Measurements from ENCODE around the gene CD248.

CD248 gene

GRCh38 chr11:66314186-66314501, 2.7 kb downstream of the CD248 start:
- Histone ChIP-seq H3K9me3 (ENCODE audit: control insufficient read depth, insufficient read depth, low read depth, low read length) (no peaks in the 10 kb centered on the region), H3K4me3 (ENCODE audit: low read depth, low read length) (no peak overlapping the region), H3K4me1 (ENCODE audit: control insufficient read depth, insufficient read depth, low read length) (no peaks in the 10 kb centered on the region), H3K27ac (ENCODE audit: extremely low read depth, low read depth, low read length) (no peak overlapping the region), H3K36me3 (ENCODE audit: control insufficient read depth in 2 of 2, insufficient read depth in 1 of 2, low read length in 2 of 2) (no peaks in the 10 kb centered on the region)
- CTCF ChIA-PET, result interaction anchor here (1.0 to 3.1 kb wide), 5 partner anchors 8 to 95 kb away, joined by 4 to 29 read pairs (median 6); no protein-coding TSS in a partner anchor
- POLR2A ChIA-PET, result no interaction called here
- TF ChIP-seq OSR2 (tag by site-specific recombination; IDR thresholded peaks at IDR 0.05) (no peak), ZNF292 (tag by site-specific recombination; IDR thresholded peaks at IDR 0.05; ENCODE audit: borderline replicate concordance, low read depth) (no peak), ZNF248 (tag by site-specific recombination; IDR thresholded peaks at IDR 0.05) (no peak), ZNF785 (tag by site-specific recombination; IDR thresholded peaks at IDR 0.05) (no peak), ZNF121 (tag by site-specific recombination; IDR thresholded peaks at IDR 0.05) (no peak), ZBTB44 (tag by site-specific recombination; IDR thresholded peaks at IDR 0.05) (no peak), ZBTB17 (tag by site-specific recombination; IDR thresholded peaks at IDR 0.05) (no peak), ZNF19 (tag by site-specific recombination; IDR thresholded peaks at IDR 0.05; ENCODE audit: low read depth) (no peak), ZFP69B (tag by site-specific recombination; IDR thresholded peaks at IDR 0.05) (no peak), ZNF654 (tag by site-specific recombination; IDR thresholded peaks at IDR 0.05; ENCODE audit: low read depth) (no peak), ZNF837 (tag by site-specific recombination; IDR thresholded peaks at IDR 0.05) (no peak), KLF16 (tag by site-specific recombination; IDR thresholded peaks at IDR 0.05) (no peak), ZNF707 (tag by site-specific recombination; IDR thresholded peaks at IDR 0.05) (no peak), ZNF184 (tag by site-specific recombination; IDR thresholded peaks at IDR 0.05) (no peak), ZNF555 (tag by site-specific recombination; conservative IDR thresholded peaks at IDR 0.05) (no peak), ZNF202 (tag by site-specific recombination; IDR thresholded peaks at IDR 0.05; ENCODE audit: borderline replicate concordance) (no peak)

DNA sequence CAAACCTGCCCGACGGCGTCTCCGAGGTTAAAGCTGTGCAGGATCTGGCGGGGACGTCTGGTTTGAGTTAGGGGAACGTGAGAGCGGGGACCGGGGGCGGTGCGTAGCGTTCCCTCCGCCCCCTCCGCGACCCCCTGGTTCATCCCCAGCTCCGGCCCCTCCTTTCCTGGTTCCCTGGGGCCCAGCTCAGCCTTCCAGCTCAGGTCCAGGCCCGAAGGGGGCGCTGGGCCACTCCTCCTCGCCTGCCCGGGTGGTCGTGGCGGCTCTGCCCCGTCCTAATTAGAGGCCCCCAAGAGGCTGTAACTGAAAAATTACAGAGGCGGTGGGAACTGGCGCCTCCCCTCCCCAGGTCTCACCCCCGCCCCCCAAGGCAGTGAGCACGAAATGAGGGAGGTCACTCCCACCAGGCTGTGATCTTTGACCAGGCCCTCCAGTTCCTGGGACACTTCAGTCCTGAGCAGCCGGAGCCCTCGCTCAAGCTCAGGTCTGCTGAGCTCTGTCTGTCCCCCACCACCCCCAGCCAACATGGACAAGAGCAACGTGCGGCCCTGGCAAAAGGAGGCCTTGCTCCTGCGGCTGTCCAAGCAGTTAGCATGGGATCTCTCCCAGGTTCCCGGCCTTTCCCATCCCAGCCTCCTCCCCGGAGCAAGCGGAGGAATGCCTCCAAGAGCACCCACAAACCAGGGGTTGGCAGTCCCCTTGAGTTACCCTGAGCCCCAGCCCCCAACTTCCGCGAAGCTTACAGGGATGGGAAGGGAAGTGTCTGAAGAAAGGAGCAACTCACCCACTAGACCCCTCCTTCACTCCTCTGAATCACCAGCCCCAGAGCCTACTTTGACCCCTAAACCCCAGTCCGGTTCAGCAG, 3.3 kb downstream of the CD248 start:
- Histone ChIP-seq H3K4me3 (ENCODE audit: low read depth, low read length) (peak overlapping the region; percentile 9; the same call in 1 of the 2 replicates), H3K36me3 (ENCODE audit: control insufficient read depth in 2 of 2, insufficient read depth in 1 of 2, low read length in 2 of 2) (no peaks in the 10 kb centered on the region), H3K4me1 (ENCODE audit: control insufficient read depth, insufficient read depth, low read length) (no peaks in the 10 kb centered on the region), H3K9me3 (ENCODE audit: control insufficient read depth, insufficient read depth, low read depth, low read length) (no peaks in the 10 kb centered on the region), H3K27ac (ENCODE audit: extremely low read depth, low read depth, low read length) (peak overlapping the region; percentile 41; the same call in 1 of the 2 replicates)
- POLR2A ChIA-PET, result interaction anchor here (1.0 to 2.2 kb wide), 13 partner anchors 11 to 303 kb away, joined by 3 to 32 read pairs (median 6); partner anchors contain the start of genes BRMS1, RAB1B, RBM14 and RIN1
- CTCF ChIA-PET, result interaction anchor here (0.5 to 3.4 kb wide), 16 partner anchors 9 to 424 kb away, joined by 3 to 29 read pairs (median 12); partner anchors contain the start of genes B4GAT1 and BRMS1
- TF ChIP-seq ZNF335 (tag by site-specific recombination; conservative IDR thresholded peaks at IDR 0.05), result peak; percentile 8; the same call in 1 of the 2 replicates
- TF ChIP-seq ZNF114 (tag by site-specific recombination; IDR thresholded peaks at IDR 0.05), result no peak
- TF ChIP-seq SCRT1 (tag by site-specific recombination; IDR thresholded peaks at IDR 0.05; ENCODE audit: borderline replicate concordance), result no peak
- 0 out of 2 replicates have a peak, but pooled peaks have one; percentile 18 for TF ChIP-seq ZFHX2 (tag by site-specific recombination; conservative IDR thresholded peaks at IDR 0.05)
- TF ChIP-seq MZF1 (tag by site-specific recombination; IDR thresholded peaks at IDR 0.05; ENCODE audit: borderline replicate concordance), result no peak
- TF ChIP-seq SP7 (tag by site-specific recombination; IDR thresholded peaks at IDR 0.05), result 0 out of 2 replicates have a peak, but pooled peaks have one; percentile 28
- TF ChIP-seq ZBTB48 (tag by site-specific recombination; IDR thresholded peaks at IDR 0.05), result 0 out of 2 replicates have a peak, but pooled peaks have one; percentile 21
- TF ChIP-seq IKZF3 (tag by site-specific recombination; IDR thresholded peaks at IDR 0.05), result no peak
- TF ChIP-seq GLIS2 (tag by site-specific recombination; IDR thresholded peaks at IDR 0.05), result peak; percentile 49; the same call in 1 of the 2 replicates
- no peak for TF ChIP-seq ZEB2 (tag by site-specific recombination; IDR thresholded peaks at IDR 0.05)
- no peak for TF ChIP-seq SP3 (tag by site-specific recombination; IDR thresholded peaks at IDR 0.05)
- TF ChIP-seq ZNF701 (tag by site-specific recombination; IDR thresholded peaks at IDR 0.05), result no peak
- no peak for TF ChIP-seq KLF9 (tag by site-specific recombination; IDR thresholded peaks at IDR 0.05; ENCODE audit: low read depth)
- no peak for TF ChIP-seq ZNF184 (tag by site-specific recombination; IDR thresholded peaks at IDR 0.05)
- TF ChIP-seq ZNF621 (tag by site-specific recombination; IDR thresholded peaks at IDR 0.05), result no peak
